MM.1S (cell line): ENCODE data around the gene TMEM272.

ENCODE experiments used
- DNase-seq: peaks from one replicate; pipeline ENCODE4 v3.0.0-alpha.2; 2015
- H2AFZ ChIP-seq: fragments of 300-600 bp; sonication (generic); 2 replicates; pipeline ENCODE4 v1.6.0; 2016; ENCODE audit warnings: antibody characterized with exemption, low read length
- H3F3A ChIP-seq: fragments of 300-600 bp; sonication (generic); 2 replicates; pipeline ENCODE4 v1.6.1; 2016; ENCODE audit warnings: mild to moderate bottlenecking, antibody characterized with exemption, low read length, moderate library complexity, mixed read lengths; ENCODE audit not compliant: insufficient read depth
- H3K27ac ChIP-seq: fragments of 300-600 bp; sonication (generic); 2 replicates; pipeline ENCODE4 v1.5.1; 2016; ENCODE audit warnings: mild to moderate bottlenecking, low read length
- H3K27me3 ChIP-seq: fragments of 300-600 bp; sonication (generic); replicated peaks from 2 replicates; pipeline ENCODE4 v1.6.0; 2016; ENCODE audit warnings: low read length; ENCODE audit not compliant: insufficient read depth
- H3K36me3 ChIP-seq: fragments of 300-600 bp; sonication (generic); replicated peaks from 2 replicates; pipeline ENCODE4 v1.6.1; 2016; ENCODE audit warnings: mild to moderate bottlenecking, low read length, mixed read lengths; ENCODE audit not compliant: insufficient read depth
- H3K4me1 ChIP-seq: fragments of 300-600 bp; sonication (generic); 2 replicates; pipeline ENCODE4 v1.6.1; 2016; ENCODE audit warnings: low read length, mixed read lengths
- H3K4me2 ChIP-seq: fragments of 300-600 bp; sonication (generic); 2 replicates; pipeline ENCODE4 v1.6.0; 2016; ENCODE audit warnings: low read depth, low read length
- H3K4me3 ChIP-seq: fragments of 300-600 bp; sonication (generic); 2 replicates; pipeline ENCODE4 v1.5.1; 2016; ENCODE audit warnings: low read length, mixed read lengths
- H3K79me2 ChIP-seq: fragments of 300-600 bp; sonication (generic); 2 replicates; pipeline ENCODE4 v1.6.1; 2016; ENCODE audit warnings: mixed run types, low read length, mixed read lengths
- H3K9ac ChIP-seq: fragments of 300-600 bp; sonication (generic); 2 replicates; pipeline ENCODE4 v1.6.1; 2016; ENCODE audit warnings: low read length, mixed read lengths
- H3K9me2 ChIP-seq: fragments of 300-600 bp; sonication (generic); replicated peaks from 2 replicates; pipeline ENCODE4 v1.6.1; 2016; ENCODE audit warnings: mild to moderate bottlenecking, low read length, mixed read lengths; ENCODE audit not compliant: insufficient read depth
- H3K9me3 ChIP-seq: fragments of 300-600 bp; sonication (generic); replicated peaks from 2 replicates; pipeline ENCODE4 v1.6.1; 2016; ENCODE audit warnings: mild to moderate bottlenecking, low read length, mixed read lengths; ENCODE audit not compliant: insufficient read depth
- H4K20me1 ChIP-seq: fragments of 300-600 bp; sonication (generic); 2 replicates; pipeline ENCODE4 v1.6.1; 2016; ENCODE audit warnings: mild to moderate bottlenecking, low read length, moderate library complexity, mixed read lengths; ENCODE audit not compliant: insufficient read depth
- CTCF ChIP-seq: fragments of 300-600 bp; sonication (generic); IDR thresholded peaks from 2 replicates; pipeline ENCODE4 v1.5.1; 2016; ENCODE audit warnings: antibody characterized with exemption, low read length, mixed read lengths
- EZH2 ChIP-seq: fragments of 300-600 bp; sonication (generic); optimal IDR thresholded peaks from 2 replicates; pipeline ENCODE3; 2017; ENCODE audit warnings: low read depth, mild to moderate bottlenecking, antibody characterized with exemption, low read length, mixed read lengths
- EZH2phosphoT487 ChIP-seq: fragments of 300-600 bp; sonication (generic); IDR thresholded peaks from 2 replicates; pipeline ENCODE4 v1.6.1; 2018; ENCODE audit warnings: antibody characterized with exemption, low read length

TMEM272 gene

GRCh38 chr13:51771418-51772104, 73.4 kb downstream of the TMEM272 start:
- no peak overlapping the region for H3K9ac ChIP-seq
- no peak overlapping the region for H3K27ac ChIP-seq
- H3K4me1 ChIP-seq = no peaks in the 10 kb centered on the region
- H2AFZ ChIP-seq = no peak overlapping the region
- H3K4me2 ChIP-seq = no peak overlapping the region
- no peak for TF ChIP-seq CTCF
- TF ChIP-seq EZH2phosphoT487 = no peak
- TF ChIP-seq EZH2 = no peak
- H3K36me3 ChIP-seq = no peaks in the 10 kb centered on the region
- no peaks in the 10 kb centered on the region for H3K79me2 ChIP-seq
- no peaks in the 10 kb centered on the region for H3F3A ChIP-seq
- DNase-seq = no peak
- H3K9me2 ChIP-seq = no peaks in the 10 kb centered on the region
- no peak overlapping the region for H3K4me3 ChIP-seq
- H3K9me3 ChIP-seq = no peaks in the 10 kb centered on the region
- H4K20me1 ChIP-seq = no peaks in the 10 kb centered on the region
- H3K27me3 ChIP-seq = no peaks in the 10 kb centered on the region

- H3K9me2 ChIP-seq = no peaks in the 10 kb centered on the region
- H3F3A ChIP-seq = no peaks in the 10 kb centered on the region
- no peak overlapping the region for H3K9ac ChIP-seq
- H2AFZ ChIP-seq = no peak overlapping the region
- TF ChIP-seq EZH2 (no peak), EZH2phosphoT487 (no peak), CTCF (no peak)
- H3K9me3 ChIP-seq = no peaks in the 10 kb centered on the region
- no peak overlapping the region for H3K27ac ChIP-seq
- H3K79me2 ChIP-seq = no peaks in the 10 kb centered on the region
- no peaks in the 10 kb centered on the region for H3K36me3 ChIP-seq
- no peaks in the 10 kb centered on the region for H3K4me1 ChIP-seq
- DNase-seq = no peak
- H3K4me2 ChIP-seq = no peak overlapping the region
- H3K27me3 ChIP-seq = no peaks in the 10 kb centered on the region
- H3K4me3 ChIP-seq = no peak overlapping the region
- H4K20me1 ChIP-seq = no peaks in the 10 kb centered on the region
Measured at GRCh38 chr13:51770681-51771417, 74.1 kb downstream of the TMEM272 start.

DNA sequence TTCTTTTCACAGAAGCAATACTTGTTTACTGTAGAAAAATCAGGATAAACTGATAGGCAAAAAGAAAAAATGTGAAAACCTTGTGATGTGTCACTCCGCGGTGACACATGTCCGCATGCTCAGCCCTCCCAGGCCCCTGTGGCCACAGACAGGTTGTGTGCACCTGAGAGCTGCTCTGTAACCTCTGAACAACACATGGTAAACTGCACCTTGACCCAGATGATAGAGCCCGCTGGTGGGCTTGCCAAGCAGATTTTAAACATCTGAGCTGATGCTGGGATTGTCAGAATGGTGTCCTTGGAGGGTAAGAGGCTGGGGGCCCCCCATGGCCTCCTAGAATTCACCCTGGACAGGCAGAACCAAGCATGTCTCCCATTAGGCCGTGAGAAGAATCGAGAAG, 74.8 kb downstream of the TMEM272 start:
- H3K36me3 ChIP-seq = no peaks in the 10 kb centered on the region
- H4K20me1 ChIP-seq = no peaks in the 10 kb centered on the region
- H3K9ac ChIP-seq = no peak overlapping the region
- no peak overlapping the region for H2AFZ ChIP-seq
- H3K4me3 ChIP-seq = no peak overlapping the region
- H3F3A ChIP-seq = peaks cover 2% of the 10 kb centered on the region
- H3K9me2 ChIP-seq = no peaks in the 10 kb centered on the region
- no peaks in the 10 kb centered on the region for H3K79me2 ChIP-seq
- H3K4me1 ChIP-seq = 0 out of 2 replicates have a peak, but pooled peaks cover 4% of the 10 kb centered on the region
- no peaks in the 10 kb centered on the region for H3K27me3 ChIP-seq
- H3K4me2 ChIP-seq = no peak overlapping the region
- no peak for DNase-seq
- H3K27ac ChIP-seq = no peak overlapping the region
- no peaks in the 10 kb centered on the region for H3K9me3 ChIP-seq
- no peak for TF ChIP-seq EZH2
- no peak for TF ChIP-seq EZH2phosphoT487
- TF ChIP-seq CTCF = no peak
